ENCODE data around the gene TMEM182.

The TMEM182 gene

DNA sequence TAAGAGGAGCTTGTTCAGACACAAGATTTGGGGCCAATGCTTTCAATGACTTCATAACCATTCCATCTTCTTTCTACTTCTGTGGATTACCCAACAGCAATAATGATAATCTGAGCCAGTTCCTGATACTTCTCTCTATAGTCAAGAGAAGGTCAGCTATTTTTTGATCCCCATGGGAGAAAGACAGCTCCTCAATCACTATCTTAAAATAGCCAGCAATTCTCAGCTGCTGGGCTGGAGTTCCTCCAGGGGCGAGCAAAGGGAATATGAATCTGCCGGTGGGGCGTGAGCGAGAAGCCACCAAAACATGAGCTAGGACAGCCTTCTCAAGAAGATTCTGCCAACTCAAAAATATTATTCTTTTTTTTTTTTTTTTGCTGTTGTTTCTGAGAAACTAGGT is at the start of gene TMEM182:
Gene TMEM182, plus strand, starts transcription at position 269 of the 400 bp plus-strand sequence. CDS start 187 bp downstream, outside the sequence.
- DNase-seq, result no peak

DNA sequence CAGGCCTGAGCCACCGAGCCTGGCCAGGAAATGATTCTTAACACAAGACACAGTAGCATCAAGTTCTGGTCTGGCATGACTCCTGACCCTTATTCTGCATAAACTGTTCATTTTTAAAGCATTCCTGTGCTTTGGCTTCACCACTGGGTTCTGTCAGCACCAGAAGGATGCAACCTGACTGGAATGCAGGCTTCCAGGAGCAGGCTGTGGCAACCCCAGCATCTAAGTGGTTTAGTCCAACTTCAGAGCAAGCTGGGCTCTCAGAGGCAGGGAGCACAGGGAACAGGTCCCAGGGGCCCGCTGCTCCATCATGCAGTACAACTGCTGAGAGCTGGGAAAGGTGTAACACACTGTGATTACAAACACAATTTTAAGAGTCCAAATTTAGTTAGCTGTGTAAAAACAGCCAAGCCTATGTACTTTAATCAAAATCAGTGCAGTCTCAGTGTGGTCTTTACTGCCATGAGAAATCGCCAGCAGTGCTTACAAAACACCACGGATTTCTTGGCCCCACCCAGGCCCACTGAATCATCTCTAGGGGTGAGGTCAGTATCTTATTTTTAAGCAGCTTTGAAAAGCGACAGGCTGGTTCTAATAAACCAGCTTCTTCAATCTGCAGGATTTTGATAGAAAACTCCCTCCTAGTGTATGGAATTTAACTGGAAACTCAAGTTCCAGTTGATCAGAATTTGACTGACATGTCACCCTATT is 44.4 kb upstream of the TMEM182 start:
- no peak for DNase-seq

GRCh38 chr2:102718387-102719316 is 43.2 kb upstream of the TMEM182 start:
- no peak for DNase-seq

- DNase-seq, result no peak
These were observed 37.8 kb upstream of the TMEM182 start for GRCh38 chr2:102724016-102724490.

DNA sequence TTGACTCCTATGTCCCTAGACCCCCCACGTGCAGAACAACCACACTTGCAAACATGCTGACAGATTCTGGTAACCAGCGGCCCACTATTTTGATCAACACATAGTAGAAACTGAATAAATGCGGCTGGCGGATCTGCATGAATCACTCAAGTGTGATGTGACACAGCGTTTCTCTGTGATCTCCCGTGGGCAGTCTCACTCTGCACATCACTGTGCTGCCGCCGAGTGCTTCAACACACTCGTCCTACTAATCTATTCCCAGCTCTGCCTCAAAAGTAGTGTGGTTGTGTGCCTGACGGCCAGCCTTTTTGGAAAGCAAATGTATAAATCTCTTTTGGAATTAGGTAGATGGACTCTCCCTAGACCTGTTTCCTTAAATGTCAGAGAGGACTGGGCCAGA is 37.3 kb upstream of the TMEM182 start:
- no peak for DNase-seq

DNA sequence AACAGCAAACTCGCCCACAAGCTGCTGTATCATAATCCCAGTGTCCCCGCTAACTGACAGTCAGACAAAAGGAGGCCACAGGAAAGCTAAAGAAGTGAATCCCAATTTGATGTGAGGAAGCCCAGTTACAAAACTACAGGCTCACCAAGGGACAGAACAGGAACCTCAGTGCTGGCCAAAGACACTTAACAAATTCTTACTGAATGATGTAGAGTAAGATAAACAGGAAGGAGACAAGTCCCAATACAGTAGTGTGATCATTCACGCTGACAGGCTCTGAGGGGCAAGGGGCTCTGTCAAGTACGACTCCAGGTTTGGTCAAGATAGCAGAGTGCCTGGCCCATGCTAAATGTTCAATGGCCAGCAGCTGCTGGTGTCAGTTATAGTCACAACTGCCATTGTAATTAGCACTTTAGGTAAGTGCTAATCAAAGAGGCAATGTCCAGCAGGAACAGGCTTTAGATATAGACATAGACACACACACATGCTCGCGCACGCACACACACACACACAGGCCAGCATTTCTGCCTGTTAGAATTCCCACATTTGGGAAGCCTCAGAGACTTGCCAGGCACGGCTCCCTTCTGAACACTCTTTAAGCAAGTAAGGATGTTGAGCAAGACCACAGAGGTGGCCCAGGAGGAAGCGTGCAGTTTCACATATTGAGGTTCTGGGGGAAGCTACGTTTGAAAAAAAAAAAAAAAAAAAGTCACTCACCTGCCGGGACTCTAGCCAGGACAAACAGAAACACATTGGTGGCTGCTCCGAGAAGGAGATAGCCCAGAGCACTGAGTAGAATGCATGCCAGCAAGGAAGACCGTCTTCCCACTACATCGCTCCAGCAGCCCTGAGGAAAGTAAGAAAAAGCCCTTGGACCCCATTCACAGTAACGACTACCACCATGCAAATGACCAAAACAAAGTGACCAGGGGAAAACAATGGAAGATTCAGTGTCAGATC is 35.4 kb upstream of the TMEM182 start:
- no peak for DNase-seq

DNA sequence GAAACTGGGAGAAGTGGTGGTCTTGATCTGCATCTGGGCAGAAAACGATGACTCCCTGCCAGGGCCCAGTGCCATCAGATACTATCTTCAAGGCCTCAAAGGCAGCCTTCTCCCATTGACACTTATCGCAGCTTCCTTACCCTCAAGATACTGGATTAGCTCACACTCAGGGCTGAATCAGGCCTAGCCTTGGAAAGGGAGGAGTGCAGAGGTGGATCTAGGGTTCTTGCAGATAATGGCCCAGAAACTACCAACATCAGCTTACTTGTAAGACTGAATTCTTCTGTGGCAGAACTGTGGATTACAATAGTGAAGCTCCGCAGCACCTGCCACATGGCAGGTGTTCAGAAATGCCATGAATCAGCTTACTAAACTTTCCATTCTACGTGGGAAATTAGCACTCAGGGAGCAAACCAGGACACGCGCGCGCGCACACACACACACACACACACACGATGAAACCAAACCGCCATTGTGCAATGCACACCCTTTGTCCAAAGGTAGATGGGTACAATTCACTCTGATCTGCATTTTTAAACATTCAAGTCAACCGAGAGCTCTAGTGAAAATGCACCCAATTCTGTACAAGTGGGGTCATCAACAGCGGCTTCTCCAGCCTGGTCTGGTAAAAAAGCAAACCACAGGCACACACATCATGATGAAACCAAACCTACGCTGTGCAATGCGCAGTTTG is 26.3 kb upstream of the TMEM182 start:
- DNase-seq, result peak; percentile 22

- no peak for DNase-seq
These were observed 25.8 kb upstream of the TMEM182 start for GRCh38 chr2:102736110-102736409.

DNA sequence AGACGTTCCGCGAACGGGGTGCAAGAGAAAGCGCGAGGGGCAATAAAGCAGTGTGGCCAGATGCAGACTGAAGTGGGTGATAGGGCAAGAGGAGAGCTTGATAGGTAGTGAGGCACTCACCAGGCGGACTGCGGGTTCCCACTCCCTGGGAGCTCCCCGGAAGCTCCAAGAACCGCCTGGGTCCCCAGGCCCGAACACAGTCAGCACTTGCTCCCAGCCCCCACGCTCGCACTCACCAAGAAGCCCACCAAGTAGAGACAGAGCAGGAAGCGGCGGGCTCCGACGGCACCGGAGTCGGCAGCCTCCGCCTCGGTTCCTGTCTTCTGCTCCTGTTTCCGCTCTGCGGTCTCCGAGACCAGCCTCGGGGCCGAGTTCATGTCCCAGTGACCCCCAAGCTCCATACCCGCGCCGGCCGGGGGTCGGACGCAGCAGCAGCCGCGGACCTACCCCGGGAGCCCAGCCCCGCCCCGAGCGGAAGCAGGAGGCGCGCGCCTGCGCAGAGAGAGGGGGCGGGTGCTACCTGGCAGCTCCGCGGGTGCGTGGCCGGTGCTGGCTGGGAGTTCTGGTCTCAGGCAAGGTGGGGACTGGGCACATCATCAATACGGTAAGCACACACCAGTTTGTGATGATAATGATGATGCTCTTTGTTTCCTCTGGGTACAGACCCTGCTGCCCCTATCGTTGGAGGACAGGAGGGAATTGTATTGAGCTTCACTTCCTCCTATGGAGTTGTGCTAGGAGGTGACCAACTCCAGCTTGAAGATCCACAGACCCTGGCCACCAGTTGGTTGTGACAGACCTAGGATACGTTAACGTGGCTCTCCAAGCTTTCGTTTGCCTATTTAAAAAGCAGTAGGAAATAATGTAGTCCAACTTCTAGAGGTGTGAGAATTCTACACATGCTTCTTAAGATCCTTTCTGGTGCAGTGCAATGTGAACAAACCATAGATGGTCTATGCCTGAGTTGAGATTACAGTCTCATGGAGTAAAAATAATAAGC is 25.1 kb upstream of the TMEM182 start:
- DNase-seq, result peak; percentile 58

DNA sequence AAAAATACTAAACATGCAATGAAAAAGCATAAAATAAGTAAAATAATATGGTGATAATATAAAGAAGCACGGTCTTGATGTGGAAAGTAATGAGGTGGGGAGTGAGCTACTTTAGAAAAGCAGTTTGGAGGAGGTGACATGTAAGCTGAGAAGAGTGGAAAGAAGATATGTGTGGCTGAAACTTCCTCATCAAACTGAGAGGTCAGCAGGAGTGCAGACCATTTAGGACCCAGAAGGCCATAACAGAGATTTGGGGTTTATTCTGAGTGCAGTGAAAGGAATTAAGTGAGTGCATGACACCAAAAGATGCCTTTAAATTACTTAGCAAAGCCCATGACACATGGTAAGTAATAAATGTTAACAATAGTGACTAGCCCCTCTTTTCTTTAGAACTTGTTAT is 24.4 kb upstream of the TMEM182 start:
- DNase-seq, result no peak

DNA sequence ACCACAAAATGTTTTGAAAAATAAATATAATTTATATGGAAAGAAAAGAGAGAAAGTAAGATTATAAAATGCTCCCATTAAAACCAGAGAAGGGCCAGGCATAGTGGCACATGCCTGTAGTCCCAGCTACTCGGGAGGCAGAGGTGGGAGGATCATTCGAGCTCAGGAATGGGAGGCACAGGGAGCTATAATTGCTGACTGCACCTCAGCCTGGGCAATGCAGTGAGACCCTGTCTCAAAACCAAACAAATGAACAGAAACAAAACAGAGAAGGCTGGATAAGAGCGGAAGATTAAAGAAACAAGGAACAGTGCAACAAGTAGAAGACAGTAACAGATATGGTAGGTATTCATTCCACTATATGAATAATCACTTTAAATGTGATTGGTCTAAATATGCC is 18.6 kb upstream of the TMEM182 start:
- DNase-seq, result no peak

DNA sequence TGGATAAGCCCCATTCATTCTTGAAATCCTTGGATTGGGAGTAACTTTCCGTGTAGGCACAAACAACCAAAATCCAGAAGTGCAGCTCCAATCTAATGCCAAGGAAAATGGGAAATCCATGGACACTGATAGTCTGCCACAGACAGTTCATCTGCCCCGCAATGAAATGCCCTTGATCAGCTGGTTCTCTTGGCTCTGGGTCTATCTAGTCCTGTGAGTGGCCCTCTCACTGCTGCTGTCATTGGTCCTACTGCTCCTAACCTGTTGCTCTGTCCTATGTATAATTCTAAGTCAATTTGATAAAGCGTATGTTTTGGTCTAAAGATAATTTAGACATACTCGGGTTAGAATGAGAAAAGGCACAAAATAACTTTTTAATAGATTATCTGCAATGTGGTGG is 13.7 kb upstream of the TMEM182 start:
- DNase-seq, result no peak

- DNase-seq, result no peak
These were observed 11.9 kb upstream of the TMEM182 start for GRCh38 chr2:102749938-102750337.

- peak; percentile 15 for DNase-seq
These were observed 8.2 kb upstream of the TMEM182 start for GRCh38 chr2:102753563-102754159.

DNA sequence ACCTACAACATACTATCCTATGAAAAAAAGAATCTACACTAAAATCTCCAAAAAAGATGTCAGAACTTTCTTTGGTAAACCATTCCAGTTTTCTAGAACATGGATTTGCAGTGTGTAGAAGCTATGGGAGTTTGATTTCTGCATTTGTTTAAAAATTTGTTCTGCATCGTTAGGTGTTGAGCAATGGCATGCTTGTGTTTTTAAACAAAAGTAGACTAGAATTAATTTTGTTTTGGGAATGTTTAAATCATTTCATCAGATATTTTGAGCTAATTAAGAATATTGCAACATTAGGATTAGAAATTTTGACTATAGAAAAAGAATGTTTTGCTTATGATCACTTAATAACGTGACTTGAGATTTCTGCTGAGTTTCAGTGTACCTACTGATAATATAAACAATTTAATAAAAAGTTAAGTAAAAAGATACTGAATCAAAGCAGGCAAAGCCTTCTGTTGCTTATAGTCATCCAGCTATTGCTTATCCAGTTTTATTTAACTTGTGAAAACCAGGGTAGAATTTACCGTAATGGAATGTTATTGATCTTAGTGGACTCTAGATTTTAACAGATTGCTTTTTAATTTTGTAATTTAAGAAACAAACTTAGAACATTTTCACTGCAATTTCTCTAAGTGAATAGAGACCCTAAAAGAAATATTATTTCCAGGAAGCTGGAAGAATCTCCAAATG is 7.2 kb upstream of the TMEM182 start:
- DNase-seq, result no peak

DNA sequence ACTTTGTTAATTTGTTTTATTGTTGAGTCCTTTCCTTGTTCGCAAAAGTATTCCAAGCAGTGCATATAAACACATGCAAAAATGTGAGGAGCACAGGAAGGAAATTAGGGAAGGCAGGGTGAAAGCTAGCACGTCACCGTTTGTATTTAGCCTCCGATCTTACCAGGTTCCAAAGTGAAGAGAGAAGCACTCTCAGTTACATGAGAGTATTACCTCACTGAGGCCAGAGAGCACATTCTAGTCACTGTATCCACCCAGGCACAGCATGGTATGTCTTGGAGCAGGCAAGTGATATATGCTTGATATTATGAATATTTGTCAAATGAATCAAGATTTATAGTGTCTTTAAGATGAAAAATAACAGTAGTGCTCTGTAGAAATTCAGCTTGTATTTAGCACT is 6.5 kb upstream of the TMEM182 start:
- DNase-seq, result no peak

DNA sequence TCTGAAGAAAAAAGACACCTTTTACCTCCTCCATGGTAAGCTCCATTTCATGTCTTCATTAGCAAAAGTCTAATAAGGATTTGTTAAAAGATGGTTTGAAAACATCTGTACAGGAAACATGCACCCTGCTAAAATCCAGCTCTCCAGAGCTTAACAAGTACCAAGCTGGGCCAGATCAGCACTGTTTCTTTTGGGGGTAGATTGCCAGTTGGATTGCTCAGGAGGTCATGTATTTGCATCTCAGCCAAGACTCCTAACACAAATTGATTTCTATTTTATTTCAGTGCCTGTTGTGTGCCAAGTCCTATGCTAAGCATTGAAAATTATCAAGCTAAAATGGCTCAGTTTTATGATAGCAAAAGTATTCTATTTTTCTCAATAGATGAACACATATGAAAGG is 3.4 kb upstream of the TMEM182 start:
- no peak for DNase-seq

GRCh38 chr2:102764083-102764482 is 2.3 kb downstream of the TMEM182 start:
- no peak for DNase-seq

- no peak for DNase-seq
These were observed 3.2 kb downstream of the TMEM182 start for GRCh38 chr2:102765061-102765460.

DNA sequence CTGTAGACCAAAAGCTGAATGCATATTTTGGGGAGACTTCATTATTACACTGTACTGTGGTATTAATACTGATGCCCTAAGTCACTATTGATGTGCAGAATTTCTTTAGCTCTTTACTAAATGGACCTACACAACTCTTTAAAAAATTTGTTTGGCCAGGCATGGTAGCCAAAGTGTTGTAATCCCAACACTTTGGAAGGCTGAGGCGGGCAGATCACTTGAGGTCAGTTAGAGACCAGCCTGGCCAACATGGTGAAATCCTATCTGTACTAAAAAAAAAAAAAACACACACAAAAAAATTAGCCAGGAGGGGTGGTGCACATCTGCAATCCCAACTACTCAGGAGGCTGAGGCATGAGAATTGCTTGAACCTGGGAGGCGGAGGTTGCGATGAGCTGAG is 6.4 kb downstream of the TMEM182 start:
- DNase-seq, result no peak
